ENCODE data around the gene ACAA1. TPM values are rescaled to one million over a fixed set of nuclear protein-coding genes. Genes with fewer than 3 reads are reported as not detected.

The ACAA1 gene
- total RNA-seq, 1 donor from 2014 or later = 68.7 TPM

DNA sequence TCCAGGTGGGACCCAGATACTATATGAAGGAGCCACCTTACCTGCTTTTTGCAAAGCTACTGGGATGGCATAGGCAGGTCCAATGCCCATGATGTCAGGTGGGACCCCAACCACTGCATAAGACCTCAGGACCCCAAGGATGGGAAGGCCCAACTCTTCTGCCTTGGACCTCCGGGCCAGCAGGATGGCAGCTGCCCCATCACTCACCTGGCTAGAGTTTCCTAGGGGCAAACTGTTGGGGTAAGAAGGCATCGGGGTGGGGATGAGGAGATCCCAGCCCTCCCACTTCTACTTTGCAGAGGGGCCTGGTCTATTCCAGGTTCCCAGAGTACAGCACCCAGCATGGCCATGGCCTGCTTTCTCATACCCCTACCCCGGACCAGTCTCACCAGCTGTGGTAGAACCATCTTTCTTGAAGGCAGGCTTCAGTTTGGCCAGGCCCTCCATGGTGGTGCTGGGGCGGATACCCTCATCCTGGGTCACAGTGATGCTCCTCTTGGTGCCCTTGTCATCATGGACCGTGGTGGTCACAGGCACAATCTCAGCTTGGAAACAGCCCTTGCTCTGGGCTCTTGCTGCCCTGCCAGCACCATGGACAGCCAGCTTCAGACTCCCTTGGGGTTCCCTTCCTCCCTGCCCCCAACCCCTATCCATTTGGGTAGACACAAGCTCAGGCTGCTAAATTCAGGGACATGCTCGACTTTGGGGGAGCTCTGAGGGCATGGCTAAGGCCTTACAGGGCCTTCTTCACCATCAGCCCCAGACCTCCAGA is 10.6 kb downstream of the ACAA1 start:
- Mint-ChIP-seq H3K4me1 (peaks cover 6% of the 10 kb centered on the region), H3K9me3 (no peaks in the 10 kb centered on the region), H3K27ac (no peak overlapping the region), H3K36me3 (ENCODE audit: low read depth) (peaks cover 61% of the 10 kb centered on the region), H3K27me3 (no peaks in the 10 kb centered on the region), H3K4me3 (no peak overlapping the region)
- intact Hi-C loops (cut with micrococcal nuclease) = no loop called here
- no peak for DNase-seq

DNA sequence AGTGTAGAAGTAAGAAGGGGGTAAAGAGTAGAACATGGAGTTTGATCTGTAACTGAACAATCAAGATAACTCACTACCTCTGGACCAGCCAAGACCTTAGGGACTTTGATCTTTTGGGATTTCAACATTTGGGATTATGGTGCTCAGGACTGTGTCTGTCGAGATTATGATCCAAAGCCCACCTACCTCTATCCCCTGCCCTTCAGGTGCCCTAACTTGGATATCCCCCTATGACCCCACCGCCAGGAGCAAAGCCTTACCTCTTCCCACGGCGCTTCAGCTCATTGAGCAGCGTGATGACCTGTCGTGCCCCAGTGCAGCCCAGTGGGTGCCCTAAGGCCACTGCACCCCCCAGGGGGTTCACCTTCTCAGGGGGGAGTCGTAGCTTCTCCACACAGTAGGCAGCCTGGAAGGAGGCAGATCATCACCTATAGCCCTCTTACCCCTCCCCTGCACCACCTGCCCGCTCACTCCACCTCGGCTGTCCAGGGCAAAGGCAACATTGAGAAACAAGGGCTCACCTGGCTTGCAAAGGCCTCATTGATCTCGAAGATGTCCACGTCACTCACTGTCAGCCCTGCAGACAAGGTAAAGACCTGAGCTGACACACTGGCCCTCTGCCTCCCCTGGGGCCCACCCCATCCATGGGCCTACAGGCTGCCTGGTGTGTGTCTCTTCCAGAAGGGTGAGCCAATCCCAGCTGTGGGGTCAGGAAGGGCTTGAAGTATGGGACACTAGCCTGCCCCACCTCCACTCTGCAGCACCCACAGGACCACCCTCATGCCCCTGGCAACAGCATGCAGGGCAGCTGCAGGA is 11.4 kb downstream of the ACAA1 start:
- Mint-ChIP-seq H3K36me3 (ENCODE audit: low read depth) (peaks cover 60% of the 10 kb centered on the region), H3K27ac (peak overlapping the region; percentile 58), H3K4me1 (peaks cover 4% of the 10 kb centered on the region), H3K4me3 (no peak overlapping the region), H3K27me3 (no peaks in the 10 kb centered on the region), H3K9me3 (no peaks in the 10 kb centered on the region)
- DNase-seq = no peak
- intact Hi-C loops (cut with micrococcal nuclease) = no loop called here

DNA sequence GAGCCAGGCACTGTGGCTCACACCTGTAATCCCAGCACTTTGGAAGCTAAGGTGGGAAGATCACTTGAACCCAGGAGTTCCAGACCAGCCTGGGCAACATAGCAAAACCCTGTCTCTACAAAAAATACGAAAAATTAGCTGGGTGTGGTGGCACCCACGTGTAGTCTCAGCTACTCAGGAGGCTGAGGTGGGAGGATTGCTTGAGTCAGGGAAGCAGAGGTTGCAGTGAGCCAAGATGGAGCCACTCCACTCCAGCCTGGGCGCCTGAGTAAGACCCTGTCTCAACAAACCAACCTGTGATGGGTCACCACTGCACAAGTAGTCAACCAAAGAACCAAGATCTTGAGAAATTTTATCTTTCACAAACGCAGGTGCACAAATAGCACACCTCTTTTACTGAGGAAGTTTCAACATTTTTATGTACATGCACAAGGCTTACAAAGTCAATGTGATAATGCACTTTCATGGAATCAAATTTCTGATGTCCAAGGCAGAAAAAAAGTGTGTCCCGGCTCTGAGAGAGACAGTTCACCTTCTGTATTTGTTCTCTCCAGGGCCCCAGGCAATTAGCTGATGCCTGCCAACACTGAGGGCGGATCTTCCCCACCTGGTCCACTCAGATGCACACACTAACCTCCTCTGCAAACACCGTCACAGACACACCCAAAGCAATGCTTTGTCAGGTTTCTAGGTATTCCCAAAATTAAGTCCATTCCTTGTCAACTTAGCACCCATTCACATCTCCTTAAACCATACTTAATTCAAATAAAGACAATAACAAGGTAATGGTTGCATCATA is 12.4 kb downstream of the ACAA1 start:
- no peak for DNase-seq
- H3K27ac Mint-ChIP-seq = no peak overlapping the region
- no peaks in the 10 kb centered on the region for H3K27me3 Mint-ChIP-seq
- peaks cover 57% of the 10 kb centered on the region for H3K36me3 Mint-ChIP-seq (ENCODE audit: low read depth)
- H3K4me3 Mint-ChIP-seq = no peak overlapping the region
- H3K9me3 Mint-ChIP-seq = no peaks in the 10 kb centered on the region
- H3K4me1 Mint-ChIP-seq = peaks cover 4% of the 10 kb centered on the region
- intact Hi-C loops (cut with micrococcal nuclease) = no loop called here

DNA sequence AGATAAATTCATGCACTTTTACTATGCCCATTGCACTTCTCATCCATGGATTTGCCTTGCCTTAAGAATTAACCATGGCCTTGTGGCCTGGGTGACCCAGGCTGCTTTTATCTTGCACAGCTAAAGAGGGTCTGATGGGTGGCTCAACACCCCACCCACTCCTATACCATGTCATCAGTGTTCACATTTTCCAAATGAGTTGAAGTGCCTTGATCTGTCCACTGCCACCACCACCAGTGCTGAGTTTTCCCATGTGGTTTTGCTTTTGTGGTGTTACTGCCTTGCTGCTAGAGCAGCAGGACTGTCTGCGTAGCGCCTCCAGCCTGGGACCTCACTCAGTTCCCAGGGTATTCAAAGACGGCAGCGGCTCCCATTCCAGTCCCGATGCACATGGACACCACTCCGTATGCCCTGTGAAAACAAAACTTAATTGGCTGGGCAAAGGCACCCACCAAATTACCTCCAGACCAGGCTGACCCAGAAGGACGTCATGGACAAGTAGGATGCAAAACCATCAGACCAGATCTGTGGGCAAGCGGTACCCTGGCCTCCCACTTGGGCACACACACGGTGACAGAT is 14.1 kb downstream of the ACAA1 start:
- Mint-ChIP-seq H3K4me1 (peaks cover 7% of the 10 kb centered on the region), H3K27me3 (no peaks in the 10 kb centered on the region), H3K27ac (no peak overlapping the region), H3K36me3 (ENCODE audit: low read depth) (peaks cover 54% of the 10 kb centered on the region), H3K4me3 (no peak overlapping the region), H3K9me3 (no peaks in the 10 kb centered on the region)
- intact Hi-C loops (cut with micrococcal nuclease) = no loop called here
- no peak for DNase-seq

DNA sequence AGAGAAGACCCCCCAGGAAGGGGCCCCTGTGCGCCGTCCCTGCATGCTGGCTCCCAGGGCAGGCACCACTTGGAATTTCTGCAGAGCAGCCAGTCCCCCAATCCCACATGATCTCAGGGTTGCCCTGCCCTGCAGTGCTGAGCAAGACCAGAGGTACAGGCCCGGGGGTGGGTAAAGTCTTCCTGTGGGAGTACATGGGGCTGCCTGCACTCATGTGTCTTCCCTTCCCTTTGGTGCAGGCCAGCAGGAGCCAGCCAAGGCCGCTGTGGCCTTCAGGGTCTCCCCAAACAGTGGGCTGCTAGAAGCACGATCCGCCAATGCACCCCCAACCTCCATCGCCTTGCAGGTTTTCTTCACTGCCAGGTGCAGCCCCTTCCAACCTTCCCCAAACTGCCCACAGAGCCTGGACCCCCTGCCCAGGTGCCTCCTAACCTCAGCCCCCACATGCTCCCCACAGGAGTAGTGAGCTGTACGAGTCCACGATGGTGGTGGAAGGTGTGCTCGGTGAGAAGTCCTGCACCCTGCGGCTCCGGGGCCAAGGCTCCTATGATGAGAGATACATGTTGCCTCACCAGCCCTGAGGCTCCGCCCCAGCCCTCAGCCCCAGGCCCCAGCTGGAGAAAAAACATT is 15.0 kb downstream of the ACAA1 start:
- no peak overlapping the region for H3K27ac Mint-ChIP-seq
- no peak overlapping the region for H3K4me3 Mint-ChIP-seq
- H3K4me1 Mint-ChIP-seq = peaks cover 7% of the 10 kb centered on the region
- H3K9me3 Mint-ChIP-seq = no peaks in the 10 kb centered on the region
- H3K27me3 Mint-ChIP-seq = no peaks in the 10 kb centered on the region
- H3K36me3 Mint-ChIP-seq (ENCODE audit: low read depth) = peaks cover 45% of the 10 kb centered on the region
- intact Hi-C loops (cut with micrococcal nuclease) = no loop called here
- DNase-seq = no peak

DNA sequence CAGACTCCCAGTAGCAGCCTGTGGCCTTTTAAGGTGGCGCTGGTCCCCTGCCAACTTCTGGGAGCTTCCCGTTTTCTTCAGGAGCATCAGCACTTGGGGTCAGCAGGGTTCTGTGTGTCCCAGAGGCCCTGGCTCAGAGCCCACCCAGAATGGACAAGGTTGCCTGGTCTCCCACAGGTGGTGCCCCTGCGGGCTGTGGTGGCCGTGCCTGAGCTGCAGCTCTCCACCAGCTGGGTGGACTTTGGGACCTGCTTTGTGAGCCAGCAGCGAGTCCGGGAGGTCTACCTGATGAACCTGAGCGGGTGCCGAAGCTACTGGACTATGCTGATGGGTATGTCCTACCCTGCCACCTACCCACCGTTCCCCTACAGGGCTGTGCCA is 15.5 kb downstream of the ACAA1 start:
- H3K27ac Mint-ChIP-seq = no peak overlapping the region
- no peak overlapping the region for H3K4me3 Mint-ChIP-seq
- DNase-seq = no peak
- peaks cover 42% of the 10 kb centered on the region for H3K36me3 Mint-ChIP-seq (ENCODE audit: low read depth)
- no peaks in the 10 kb centered on the region for H3K9me3 Mint-ChIP-seq
- intact Hi-C loops (cut with micrococcal nuclease) = no loop called here
- H3K27me3 Mint-ChIP-seq = no peaks in the 10 kb centered on the region
- peaks cover 7% of the 10 kb centered on the region for H3K4me1 Mint-ChIP-seq

DNA sequence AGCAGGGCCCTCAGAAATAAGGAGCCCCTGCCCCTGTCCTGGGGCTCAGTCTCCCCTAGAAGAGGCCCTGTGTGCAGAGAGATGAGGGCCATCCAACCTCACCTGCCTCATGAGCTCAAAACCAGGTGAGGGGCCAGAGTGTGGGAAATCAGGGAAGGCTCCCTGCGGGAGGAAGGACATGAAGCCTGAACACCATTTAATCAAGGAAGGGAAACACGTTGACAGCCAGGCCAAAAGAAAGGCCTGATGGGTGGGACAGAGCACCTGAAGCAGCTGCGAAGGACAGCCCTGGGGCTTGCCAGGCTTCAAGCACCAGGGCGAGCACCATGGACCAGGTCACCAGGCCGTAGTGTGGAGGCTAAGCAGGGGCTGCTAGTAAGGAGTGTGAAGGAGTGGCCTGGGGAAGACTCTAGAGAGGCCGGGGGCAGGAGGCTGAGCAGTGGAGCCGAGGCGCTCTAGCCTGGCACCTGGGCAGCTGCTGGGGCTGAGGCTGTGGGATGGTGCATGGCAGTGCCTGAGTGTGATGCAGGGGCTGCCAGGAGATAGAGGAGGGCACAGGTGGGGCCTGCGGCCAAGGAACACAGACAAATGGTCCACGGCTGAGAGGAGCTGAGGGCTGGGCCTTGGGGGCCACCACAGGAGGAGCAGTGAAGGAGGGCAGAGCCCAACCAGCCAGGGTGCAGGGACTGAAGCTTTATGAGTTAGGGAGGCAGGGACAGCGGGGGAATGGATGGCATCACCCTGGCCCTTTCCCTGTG is 16.1 kb downstream of the ACAA1 start:
- H3K9me3 Mint-ChIP-seq = no peaks in the 10 kb centered on the region
- H3K4me3 Mint-ChIP-seq = no peak overlapping the region
- H3K27ac Mint-ChIP-seq = peak overlapping the region; percentile 34
- H3K27me3 Mint-ChIP-seq = no peaks in the 10 kb centered on the region
- intact Hi-C loops (cut with micrococcal nuclease) = no loop called here
- DNase-seq = no peak
- peaks cover 8% of the 10 kb centered on the region for H3K4me1 Mint-ChIP-seq
- peaks cover 39% of the 10 kb centered on the region for H3K36me3 Mint-ChIP-seq (ENCODE audit: low read depth)

DNA sequence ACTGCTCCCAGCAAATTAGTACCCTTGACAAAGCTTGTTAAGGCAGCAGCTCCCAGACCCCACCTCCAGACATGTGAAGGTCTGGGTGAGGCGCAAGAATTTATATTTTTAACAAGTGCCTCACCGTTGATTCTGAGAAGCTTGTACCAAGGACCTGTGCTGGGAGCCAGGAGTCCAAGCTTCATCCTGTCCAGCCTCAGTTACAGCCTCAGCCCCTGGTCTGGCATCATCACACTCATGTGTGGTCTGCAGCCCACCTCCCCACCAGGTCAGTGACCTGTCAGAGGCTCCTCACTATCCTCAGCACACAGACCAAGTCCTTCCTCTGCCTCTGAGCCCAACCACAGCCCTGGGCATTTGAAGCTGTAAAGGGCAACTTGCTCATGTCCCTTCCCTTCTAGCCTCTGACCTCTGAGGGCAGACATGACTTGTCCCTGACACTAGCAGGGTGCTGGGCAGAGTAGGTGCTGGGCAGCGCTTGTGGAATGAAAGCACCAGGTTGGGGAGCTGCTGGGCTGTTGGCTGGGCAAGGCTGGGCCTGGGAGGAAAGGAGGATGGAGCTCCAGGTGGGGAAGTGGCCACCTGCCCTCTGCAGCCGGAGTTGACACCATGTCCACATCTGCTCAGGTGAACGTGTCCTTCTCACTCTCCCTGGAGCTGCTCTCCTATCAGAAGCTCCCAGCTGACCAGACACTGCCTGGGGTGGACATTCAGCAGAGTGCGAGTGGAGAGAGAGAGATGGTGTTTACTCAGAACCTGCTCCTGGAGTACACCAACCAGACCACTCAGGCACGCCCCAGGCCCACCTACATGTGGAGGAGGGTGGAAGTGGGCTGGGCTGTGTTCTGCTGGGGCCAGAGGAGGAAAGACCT is 16.9 kb downstream of the ACAA1 start:
- H3K27ac Mint-ChIP-seq = no peak overlapping the region
- no peaks in the 10 kb centered on the region for H3K9me3 Mint-ChIP-seq
- H3K36me3 Mint-ChIP-seq (ENCODE audit: low read depth) = peaks cover 31% of the 10 kb centered on the region
- intact Hi-C loops (cut with micrococcal nuclease) = no loop called here
- peaks cover 9% of the 10 kb centered on the region for H3K4me1 Mint-ChIP-seq
- DNase-seq = no peak
- no peak overlapping the region for H3K4me3 Mint-ChIP-seq
- H3K27me3 Mint-ChIP-seq = no peaks in the 10 kb centered on the region

DNA sequence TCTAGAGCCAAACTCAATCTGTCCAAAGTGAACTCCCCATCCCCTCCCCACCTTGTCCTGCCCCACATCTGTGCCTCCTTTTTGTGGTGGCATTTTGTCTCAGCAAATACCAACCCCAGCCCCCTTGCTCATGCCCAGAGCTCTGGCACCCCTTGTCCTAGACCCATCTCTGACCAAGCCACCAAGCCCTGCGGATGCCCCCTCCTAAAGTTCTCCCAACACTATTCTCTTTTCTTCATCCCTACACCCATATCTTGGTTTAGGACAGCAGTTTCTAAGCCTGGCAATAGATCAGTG is 17.7 kb downstream of the ACAA1 start:
- peaks cover 27% of the 10 kb centered on the region for H3K36me3 Mint-ChIP-seq (ENCODE audit: low read depth)
- H3K27me3 Mint-ChIP-seq = no peaks in the 10 kb centered on the region
- H3K4me3 Mint-ChIP-seq = no peak overlapping the region
- H3K4me1 Mint-ChIP-seq = peaks cover 9% of the 10 kb centered on the region
- no peaks in the 10 kb centered on the region for H3K9me3 Mint-ChIP-seq
- H3K27ac Mint-ChIP-seq = no peak overlapping the region
- intact Hi-C loops (cut with micrococcal nuclease) = no loop called here
- DNase-seq = no peak

DNA sequence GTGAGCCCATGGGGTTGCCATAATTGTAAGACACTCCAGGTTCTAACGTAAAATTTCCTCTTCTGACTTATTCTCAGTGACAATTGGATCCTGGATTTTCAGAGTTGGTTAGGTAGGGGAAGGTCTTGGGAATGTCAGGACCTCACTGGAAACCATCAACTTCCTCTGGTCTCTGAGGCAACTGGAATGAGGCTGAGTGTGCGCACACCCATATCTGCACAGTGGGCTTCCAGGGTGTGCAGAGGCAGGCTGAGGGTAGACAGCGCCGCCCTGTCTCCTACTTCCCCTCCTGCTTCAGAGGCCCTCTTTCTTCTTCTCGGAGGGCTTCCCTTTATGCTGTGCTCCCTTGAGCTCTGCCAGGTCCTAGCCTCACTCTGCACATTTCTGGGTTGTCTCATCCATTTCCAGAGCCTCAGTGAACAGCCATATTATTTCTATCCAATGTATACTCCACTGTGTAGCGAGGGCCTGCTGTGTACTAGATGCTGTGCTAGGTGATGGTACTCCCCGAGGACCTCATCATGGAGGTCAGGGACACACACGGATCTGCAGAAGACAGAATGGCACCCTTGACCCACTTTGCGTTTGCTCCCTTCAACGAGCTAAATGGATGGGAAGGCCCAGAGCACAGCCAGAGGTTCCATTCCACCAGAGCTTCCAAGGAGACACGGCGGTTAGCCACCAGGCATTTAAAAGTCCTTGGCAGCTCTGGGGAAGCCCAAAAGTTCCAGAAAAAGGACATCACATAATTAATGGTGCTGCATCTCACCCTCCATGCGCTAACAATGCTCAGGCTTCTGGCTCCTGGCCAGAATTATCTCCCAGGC is 18.3 kb downstream of the ACAA1 start:
- intact Hi-C loops (cut with micrococcal nuclease) = loop anchor here (1.0 kb wide), 2 partner anchors 228 to 362 kb away; partner anchors contain the start of gene XYLB
- Mint-ChIP-seq H3K36me3 (ENCODE audit: low read depth) (peaks cover 27% of the 10 kb centered on the region), H3K9me3 (no peaks in the 10 kb centered on the region), H3K4me3 (no peak overlapping the region), H3K27me3 (no peaks in the 10 kb centered on the region), H3K27ac (no peak overlapping the region), H3K4me1 (peaks cover 9% of the 10 kb centered on the region)
- no peak for DNase-seq

DNA sequence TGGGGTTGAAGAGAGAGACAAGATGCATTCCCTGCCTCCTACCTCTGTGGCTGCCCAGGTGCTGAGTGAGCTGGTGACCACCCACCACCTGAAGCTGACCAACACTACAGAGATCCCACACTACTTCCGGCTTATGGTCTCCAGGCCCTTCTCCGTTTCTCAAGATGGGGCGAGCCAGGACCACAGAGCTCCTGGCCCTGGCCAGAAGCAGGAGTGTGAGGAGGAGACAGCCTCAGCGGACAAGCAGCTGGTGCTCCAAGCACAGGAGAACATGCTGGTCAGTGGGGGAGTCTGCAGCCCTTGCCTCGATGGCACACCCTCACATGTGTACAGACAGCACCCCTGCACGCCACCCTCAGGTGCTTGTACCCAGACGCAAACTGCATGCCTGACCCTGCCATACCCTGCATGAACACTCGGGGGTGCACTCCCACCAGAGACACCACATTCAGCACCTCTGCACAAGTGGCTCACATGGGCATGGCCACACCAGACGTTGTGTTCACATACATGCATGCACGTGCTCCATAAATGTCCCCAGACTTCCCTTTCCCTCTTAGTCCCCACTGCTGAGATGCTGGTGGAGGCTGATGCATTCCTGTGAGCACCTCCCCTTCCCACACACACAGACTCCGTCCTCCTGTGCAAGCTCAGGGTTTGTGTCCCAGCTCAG is 19.0 kb downstream of the ACAA1 start:
- Mint-ChIP-seq H3K27me3 (no peaks in the 10 kb centered on the region), H3K9me3 (no peaks in the 10 kb centered on the region), H3K4me1 (peaks cover 9% of the 10 kb centered on the region), H3K27ac (no peak overlapping the region), H3K4me3 (no peak overlapping the region), H3K36me3 (ENCODE audit: low read depth) (peaks cover 22% of the 10 kb centered on the region)
- DNase-seq = peak; percentile 92
- intact Hi-C loops (cut with micrococcal nuclease) = loop anchor here (1.0 kb wide), 2 partner anchors 228 to 362 kb away; partner anchors contain the start of gene XYLB
